ENCODE measurements around the gene SERPINE2. TPM values are rescaled to one million over a fixed set of nuclear protein-coding genes. Genes with fewer than 3 reads are reported as not detected.

SERPINE2 gene
- total RNA-seq, 1 donor from 2014 or later = 86.1 TPM

DNA sequence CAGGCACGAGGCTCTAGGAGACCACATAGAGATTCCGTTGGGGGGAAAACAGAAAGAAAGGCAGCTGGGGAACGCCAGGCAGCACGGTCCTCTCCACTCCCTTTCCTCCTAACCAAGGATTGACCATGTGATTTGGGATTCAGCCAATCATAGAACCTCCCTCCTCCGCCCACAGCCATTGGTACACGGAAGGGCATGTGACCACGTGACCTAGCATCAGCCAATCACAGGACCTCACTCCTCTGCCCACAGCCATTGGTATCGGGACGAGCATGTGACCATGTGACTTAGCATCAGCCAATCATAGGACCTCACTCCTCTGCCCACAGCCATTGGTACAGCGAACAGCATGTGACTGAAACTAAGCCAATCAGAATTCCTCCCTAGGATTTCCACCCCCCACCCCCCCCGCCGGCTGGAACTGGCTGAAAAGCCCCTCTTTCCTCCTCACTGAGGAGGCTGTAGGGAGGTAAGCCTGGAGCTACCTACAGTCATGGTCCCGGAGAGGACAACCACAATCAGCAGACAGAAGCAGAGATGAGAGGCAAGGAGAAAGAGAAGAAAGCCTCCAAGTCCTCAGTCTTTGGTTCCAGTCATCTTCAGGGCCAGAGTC is 7.6 kb downstream of the SERPINE2 start:
- Histone ChIP-seq H3K9me3 (no peaks in the 10 kb centered on the region), H3K27ac (no peak overlapping the region), H3K4me1 (no peaks in the 10 kb centered on the region), H3K27me3 (no peaks in the 10 kb centered on the region), H3K4me3 (no peak overlapping the region), H3K36me3 (no peaks in the 10 kb centered on the region)
- DNase-seq (ENCODE audit: low spot score in 2 of 2) = no peak
- intact Hi-C loops (cut with DNase I) = no loop called here
- TF ChIP-seq, protein P1, sequence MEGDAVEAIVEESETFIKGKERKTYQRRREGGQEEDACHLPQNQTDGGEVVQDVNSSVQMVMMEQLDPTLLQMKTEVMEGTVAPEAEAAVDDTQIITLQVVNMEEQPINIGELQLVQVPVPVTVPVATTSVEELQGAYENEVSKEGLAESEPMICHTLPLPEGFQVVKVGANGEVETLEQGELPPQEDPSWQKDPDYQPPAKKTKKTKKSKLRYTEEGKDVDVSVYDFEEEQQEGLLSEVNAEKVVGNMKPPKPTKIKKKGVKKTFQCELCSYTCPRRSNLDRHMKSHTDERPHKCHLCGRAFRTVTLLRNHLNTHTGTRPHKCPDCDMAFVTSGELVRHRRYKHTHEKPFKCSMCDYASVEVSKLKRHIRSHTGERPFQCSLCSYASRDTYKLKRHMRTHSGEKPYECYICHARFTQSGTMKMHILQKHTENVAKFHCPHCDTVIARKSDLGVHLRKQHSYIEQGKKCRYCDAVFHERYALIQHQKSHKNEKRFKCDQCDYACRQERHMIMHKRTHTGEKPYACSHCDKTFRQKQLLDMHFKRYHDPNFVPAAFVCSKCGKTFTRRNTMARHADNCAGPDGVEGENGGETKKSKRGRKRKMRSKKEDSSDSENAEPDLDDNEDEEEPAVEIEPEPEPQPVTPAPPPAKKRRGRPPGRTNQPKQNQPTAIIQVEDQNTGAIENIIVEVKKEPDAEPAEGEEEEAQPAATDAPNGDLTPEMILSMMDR (IDR thresholded peaks at IDR 0.05) = no peak

- DNase-seq (ENCODE audit: low spot score in 2 of 2) = no peak
- no peaks in the 10 kb centered on the region for H3K9me3 ChIP-seq
- H3K4me1 ChIP-seq = no peaks in the 10 kb centered on the region
- no peak overlapping the region for H3K27ac ChIP-seq
- H3K36me3 ChIP-seq = no peaks in the 10 kb centered on the region
- TF ChIP-seq, protein P1 (IDR thresholded peaks at IDR 0.05) = no peak
- intact Hi-C loops (cut with DNase I) = no loop called here
- no peaks in the 10 kb centered on the region for H3K27me3 ChIP-seq
- no peak overlapping the region for H3K4me3 ChIP-seq
Observed at GRCh38 chr2:224030786-224031185, 8.3 kb downstream of the SERPINE2 start.

GRCh38 chr2:224029876-224030275 is 9.2 kb downstream of the SERPINE2 start:
- Histone ChIP-seq H3K4me1 (no peaks in the 10 kb centered on the region), H3K4me3 (no peak overlapping the region), H3K36me3 (no peaks in the 10 kb centered on the region), H3K27me3 (no peaks in the 10 kb centered on the region), H3K27ac (no peak overlapping the region), H3K9me3 (no peaks in the 10 kb centered on the region)
- no peak for DNase-seq (ENCODE audit: low spot score in 2 of 2)
- intact Hi-C loops (cut with DNase I) = no loop called here
- TF ChIP-seq, protein P1 (IDR thresholded peaks at IDR 0.05) = no peak

DNA sequence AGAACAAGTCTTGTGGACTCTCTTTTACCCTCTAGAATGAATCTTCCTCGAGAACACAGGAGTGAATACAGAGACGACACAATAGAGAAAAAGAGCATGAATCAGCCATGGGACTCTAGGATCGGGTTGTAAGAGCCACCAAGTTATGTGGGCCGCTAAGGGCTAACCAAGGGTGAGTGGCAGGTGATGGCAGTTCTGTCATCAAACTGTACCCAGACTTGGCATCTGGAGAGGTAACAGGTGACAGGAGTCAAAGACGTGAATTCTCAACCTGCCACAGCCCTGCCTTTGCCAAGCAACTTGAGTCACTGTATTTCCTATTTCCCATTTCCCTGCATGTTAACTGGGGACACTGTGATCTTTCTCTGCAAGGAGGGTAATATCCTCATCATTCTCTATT is 11.2 kb downstream of the SERPINE2 start:
- TF ChIP-seq, protein P1 (IDR thresholded peaks at IDR 0.05) = no peak
- no peak for DNase-seq (ENCODE audit: low spot score in 2 of 2)
- Histone ChIP-seq H3K9me3 (no peaks in the 10 kb centered on the region), H3K36me3 (no peaks in the 10 kb centered on the region), H3K27me3 (no peaks in the 10 kb centered on the region), H3K4me3 (no peak overlapping the region), H3K4me1 (no peaks in the 10 kb centered on the region), H3K27ac (no peak overlapping the region)
- intact Hi-C loops (cut with DNase I) = no loop called here

DNA sequence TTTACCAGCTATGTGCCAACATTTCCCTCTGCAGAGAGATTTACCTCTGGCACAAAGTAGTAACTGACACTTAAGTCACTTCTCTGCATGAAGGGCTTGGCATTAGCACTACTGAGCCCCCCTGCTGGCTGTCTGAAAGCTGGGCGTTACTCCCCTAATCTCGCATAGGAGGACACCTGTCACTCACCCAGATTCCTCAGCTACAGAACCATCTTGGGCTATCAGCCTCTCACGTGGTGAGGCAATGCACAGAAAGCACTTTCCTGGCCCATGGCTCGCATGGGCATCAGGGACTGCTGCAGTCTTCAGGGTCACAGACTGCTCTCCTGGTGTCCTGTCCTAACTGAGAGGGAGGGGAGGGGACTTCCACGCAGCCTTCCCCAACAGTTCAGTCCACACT is 12.0 kb downstream of the SERPINE2 start:
- DNase-seq (ENCODE audit: low spot score in 2 of 2) = no peak
- Histone ChIP-seq H3K27ac (no peak overlapping the region), H3K36me3 (no peaks in the 10 kb centered on the region), H3K4me1 (no peaks in the 10 kb centered on the region), H3K27me3 (no peaks in the 10 kb centered on the region), H3K9me3 (no peaks in the 10 kb centered on the region), H3K4me3 (no peak overlapping the region)
- intact Hi-C loops (cut with DNase I) = no loop called here
- TF ChIP-seq, protein P1 (IDR thresholded peaks at IDR 0.05) = no peak

GRCh38 chr2:224025874-224026273 is 13.2 kb downstream of the SERPINE2 start:
- H3K9me3 ChIP-seq = no peaks in the 10 kb centered on the region
- TF ChIP-seq, protein P1 (IDR thresholded peaks at IDR 0.05) = no peak
- no peak overlapping the region for H3K4me3 ChIP-seq
- H3K27me3 ChIP-seq = no peaks in the 10 kb centered on the region
- H3K36me3 ChIP-seq = no peaks in the 10 kb centered on the region
- H3K27ac ChIP-seq = no peak overlapping the region
- H3K4me1 ChIP-seq = no peaks in the 10 kb centered on the region
- no peak for DNase-seq (ENCODE audit: low spot score in 2 of 2)
- intact Hi-C loops (cut with DNase I) = no loop called here

Data from ascending aorta (tissue), 2 donors.